ENCODE data around the gene KCNG4.
"Not testable (repeated sequence)": the region's sequence is repeated elsewhere in the genome, so short reads cannot be mapped to it uniquely, and the experiment has no call there.

KCNG4 gene

DNA sequence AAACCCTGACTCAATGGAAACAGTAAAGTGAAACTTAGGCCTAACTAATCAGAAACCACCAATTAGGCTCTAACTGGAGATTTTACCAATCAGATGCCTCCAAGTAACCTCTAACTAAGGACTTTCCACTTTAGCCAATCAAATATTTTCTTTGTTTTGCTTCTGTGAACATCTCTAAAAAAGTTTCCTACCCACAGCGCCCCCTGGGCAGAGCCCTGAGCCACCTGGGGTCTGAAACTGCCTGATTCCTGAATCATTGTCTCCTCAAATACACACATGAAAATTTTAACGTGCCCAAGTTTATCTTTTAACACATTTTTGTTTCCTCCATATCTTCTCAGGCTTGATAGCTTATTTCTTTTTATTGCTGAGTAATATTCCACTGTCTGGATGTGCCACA is 29.8 kb downstream of the KCNG4 start:
- TF ChIP-seq, protein P1, sequence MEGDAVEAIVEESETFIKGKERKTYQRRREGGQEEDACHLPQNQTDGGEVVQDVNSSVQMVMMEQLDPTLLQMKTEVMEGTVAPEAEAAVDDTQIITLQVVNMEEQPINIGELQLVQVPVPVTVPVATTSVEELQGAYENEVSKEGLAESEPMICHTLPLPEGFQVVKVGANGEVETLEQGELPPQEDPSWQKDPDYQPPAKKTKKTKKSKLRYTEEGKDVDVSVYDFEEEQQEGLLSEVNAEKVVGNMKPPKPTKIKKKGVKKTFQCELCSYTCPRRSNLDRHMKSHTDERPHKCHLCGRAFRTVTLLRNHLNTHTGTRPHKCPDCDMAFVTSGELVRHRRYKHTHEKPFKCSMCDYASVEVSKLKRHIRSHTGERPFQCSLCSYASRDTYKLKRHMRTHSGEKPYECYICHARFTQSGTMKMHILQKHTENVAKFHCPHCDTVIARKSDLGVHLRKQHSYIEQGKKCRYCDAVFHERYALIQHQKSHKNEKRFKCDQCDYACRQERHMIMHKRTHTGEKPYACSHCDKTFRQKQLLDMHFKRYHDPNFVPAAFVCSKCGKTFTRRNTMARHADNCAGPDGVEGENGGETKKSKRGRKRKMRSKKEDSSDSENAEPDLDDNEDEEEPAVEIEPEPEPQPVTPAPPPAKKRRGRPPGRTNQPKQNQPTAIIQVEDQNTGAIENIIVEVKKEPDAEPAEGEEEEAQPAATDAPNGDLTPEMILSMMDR (IDR thresholded peaks at IDR 0.05; ENCODE audit: unreplicated experiment in 3 of 3): no peak
- Mint-ChIP-seq H3K27me3 (ENCODE audit: low read depth) (peaks cover 5% of the 10 kb centered on the region), H3K4me3 (no peak overlapping the region), H3K27ac (no peak overlapping the region), H3K9me3 (peaks cover 2% of the 10 kb centered on the region), H3K4me1 (peaks cover 5% of the 10 kb centered on the region), H3K36me3 (ENCODE audit: low read depth) (no peaks in the 10 kb centered on the region)

DNA sequence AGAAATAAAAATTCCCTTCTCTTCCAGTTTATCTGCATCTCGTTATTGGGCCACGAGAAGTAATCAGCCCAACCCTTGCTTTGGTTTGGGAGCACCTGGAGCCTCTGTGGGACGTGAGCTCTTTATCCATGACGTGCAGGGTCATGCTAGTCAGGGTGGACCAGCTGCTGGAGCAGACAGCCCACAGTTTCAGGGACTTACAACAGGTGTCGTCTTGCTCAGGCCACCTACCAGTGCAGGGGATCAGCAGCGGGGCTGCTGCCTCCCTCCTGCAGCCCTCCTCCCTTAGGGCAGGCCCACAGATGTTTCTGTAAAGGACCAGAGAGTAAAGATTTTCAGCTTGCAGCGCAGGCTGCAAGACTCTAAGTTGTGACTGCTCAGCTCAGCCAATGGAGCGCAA is 31.9 kb downstream of the KCNG4 start:
- Mint-ChIP-seq H3K36me3 (ENCODE audit: low read depth) (no peaks in the 10 kb centered on the region), H3K4me1 (peaks cover 5% of the 10 kb centered on the region), H3K4me3 (no peak overlapping the region), H3K27ac (peak overlapping the region in 2 of 3 experiments; percentile 80 to 89), H3K27me3 (ENCODE audit: low read depth) (peaks cover 13% of the 10 kb centered on the region), H3K9me3 (peaks cover 2% of the 10 kb centered on the region)
- TF ChIP-seq, protein P1 (IDR thresholded peaks at IDR 0.05; ENCODE audit: unreplicated experiment in 3 of 3): no peak

DNA sequence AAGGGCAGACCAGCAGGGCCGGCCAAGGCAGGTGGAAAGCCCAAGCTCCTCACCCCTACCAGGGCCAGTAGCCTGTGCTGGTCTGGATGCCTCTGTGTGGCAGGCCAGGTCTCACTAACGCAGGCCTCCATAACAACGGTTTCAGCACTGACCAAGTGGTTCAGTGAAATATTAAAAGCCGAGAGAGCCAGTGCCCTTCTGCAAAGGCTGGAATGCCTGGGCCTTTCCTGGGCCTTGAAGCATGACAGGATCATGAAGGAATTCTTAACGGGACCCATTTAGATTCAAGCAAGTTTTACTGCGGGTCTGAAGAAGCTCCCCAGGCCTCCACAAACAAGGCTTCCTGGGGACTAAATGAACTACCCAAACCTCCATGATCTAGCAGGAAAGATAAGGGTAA is 32.6 kb downstream of the KCNG4 start:
- H3K36me3 Mint-ChIP-seq (ENCODE audit: low read depth): no peaks in the 10 kb centered on the region
- H3K27ac Mint-ChIP-seq: peak overlapping the region; percentile 79 to 89 (median 80)
- H3K4me1 Mint-ChIP-seq: peaks cover 5% of the 10 kb centered on the region
- no peak overlapping the region for H3K4me3 Mint-ChIP-seq
- H3K27me3 Mint-ChIP-seq (ENCODE audit: low read depth): peaks cover 10% of the 10 kb centered on the region
- TF ChIP-seq, protein P1 (IDR thresholded peaks at IDR 0.05; ENCODE audit: unreplicated experiment in 3 of 3): no peak
- peaks cover 2% of the 10 kb centered on the region for H3K9me3 Mint-ChIP-seq

DNA sequence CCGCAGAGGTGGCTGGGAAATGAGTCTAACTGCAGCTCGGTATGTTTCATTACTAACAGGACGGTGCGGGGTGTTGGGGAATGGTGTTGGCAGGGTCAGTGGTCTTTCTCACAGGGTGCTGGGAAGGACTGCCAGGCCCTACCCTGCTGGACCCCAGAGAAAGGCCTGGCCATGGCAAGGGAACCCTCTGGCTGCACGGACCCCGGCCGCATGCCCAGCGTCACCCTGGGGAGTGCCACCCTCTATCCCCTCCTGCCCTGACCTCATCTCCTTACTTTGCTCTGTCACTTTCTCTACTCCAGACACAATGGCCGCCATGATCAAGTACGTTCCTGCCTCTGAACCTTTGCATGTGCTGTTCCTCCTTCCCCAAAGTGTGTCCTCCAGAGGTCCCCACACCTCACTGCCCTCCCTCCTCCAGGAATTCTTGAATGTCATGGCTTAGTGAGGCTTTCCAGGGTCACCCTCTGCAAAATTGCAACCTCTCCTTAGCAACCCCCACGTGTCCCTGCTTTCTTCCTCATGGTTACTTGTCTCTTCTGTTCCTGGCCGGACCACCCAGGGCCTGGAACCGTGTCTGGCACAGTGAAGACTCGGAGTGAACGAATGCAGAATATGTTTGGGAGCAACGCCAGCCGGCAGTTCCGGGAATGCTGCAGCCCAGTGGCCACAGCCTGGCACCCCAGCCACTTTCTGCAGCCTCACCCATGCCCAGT is 33.7 kb downstream of the KCNG4 start:
- peaks cover 8% of the 10 kb centered on the region for H3K27me3 Mint-ChIP-seq (ENCODE audit: low read depth)
- peak overlapping the region in 1 of 3 experiments; percentile 80 for H3K27ac Mint-ChIP-seq
- no peaks in the 10 kb centered on the region for H3K36me3 Mint-ChIP-seq (ENCODE audit: low read depth)
- H3K9me3 Mint-ChIP-seq: peaks cover 2% of the 10 kb centered on the region
- H3K4me1 Mint-ChIP-seq: peaks cover 5% of the 10 kb centered on the region
- no peak overlapping the region for H3K4me3 Mint-ChIP-seq
- TF ChIP-seq, protein P1 (IDR thresholded peaks at IDR 0.05; ENCODE audit: unreplicated experiment in 3 of 3): no peak

DNA sequence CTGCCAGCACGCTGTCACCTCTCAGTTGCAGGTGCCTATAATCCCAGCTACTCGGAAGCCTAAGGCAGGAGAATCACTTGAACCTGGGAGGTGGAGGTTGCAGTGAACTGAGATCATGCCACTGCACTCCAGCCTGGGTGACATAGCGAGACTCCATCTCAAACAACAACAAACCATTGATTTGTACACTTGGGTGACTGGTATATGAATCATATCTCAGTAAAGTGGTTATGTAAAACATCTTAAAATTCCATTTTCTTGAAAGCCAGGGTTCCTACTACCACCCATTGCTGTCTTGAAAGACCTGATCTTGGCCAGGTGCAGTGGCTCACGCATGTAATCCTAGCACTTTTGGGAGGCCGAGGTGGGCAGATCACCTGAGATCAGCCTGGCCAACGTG is 34.7 kb downstream of the KCNG4 start:
- not testable (repeated sequence) for H3K36me3 Mint-ChIP-seq (ENCODE audit: low read depth); H3K27me3 Mint-ChIP-seq (ENCODE audit: low read depth); H3K4me3 Mint-ChIP-seq; H3K4me1 Mint-ChIP-seq; H3K27ac Mint-ChIP-seq; H3K9me3 Mint-ChIP-seq

DNA sequence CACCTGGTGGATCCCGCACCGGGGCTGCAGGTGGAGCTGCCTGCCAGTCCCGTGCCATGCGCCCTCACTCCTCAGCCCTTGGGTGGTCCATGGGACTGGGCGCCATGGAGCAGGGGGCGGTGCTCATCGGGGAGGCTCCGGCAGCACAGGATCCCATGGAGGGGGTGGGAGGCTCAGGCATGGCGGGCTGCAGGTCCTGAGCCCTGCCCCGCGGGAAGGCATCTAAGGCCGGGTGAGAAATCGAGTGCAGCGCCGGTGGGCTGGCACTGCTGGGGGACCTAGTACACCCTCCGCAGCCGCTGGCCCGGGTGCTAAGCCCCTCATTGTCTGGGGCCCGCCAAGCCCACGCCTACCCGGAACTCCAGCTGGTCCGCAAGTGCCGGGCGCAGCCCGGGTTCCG is 35.3 kb downstream of the KCNG4 start:
- not testable (repeated sequence) for H3K9me3 Mint-ChIP-seq; H3K27me3 Mint-ChIP-seq (ENCODE audit: low read depth); H3K27ac Mint-ChIP-seq; H3K36me3 Mint-ChIP-seq (ENCODE audit: low read depth); H3K4me3 Mint-ChIP-seq; H3K4me1 Mint-ChIP-seq

DNA sequence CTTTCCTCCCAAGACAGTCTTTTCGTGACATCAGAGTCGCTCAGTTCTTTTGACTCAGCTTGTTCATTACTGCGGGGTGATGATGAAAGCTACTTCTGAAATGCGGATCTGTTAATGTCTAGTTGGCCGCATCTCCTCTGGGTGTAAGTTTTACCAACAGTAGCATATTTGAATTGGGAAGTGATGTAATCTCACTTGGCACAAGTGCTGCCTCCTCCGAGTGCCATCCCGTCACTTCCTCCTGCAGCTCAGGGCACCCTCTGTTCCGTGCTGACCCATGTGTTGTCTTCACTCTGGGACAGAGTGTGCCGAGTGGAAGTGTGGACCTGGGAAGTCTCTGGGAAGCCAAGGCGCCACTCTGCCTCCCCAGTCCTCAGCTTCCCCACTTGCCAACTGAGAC is 40.0 kb downstream of the KCNG4 start:
- H3K27me3 Mint-ChIP-seq (ENCODE audit: low read depth): peaks cover 17% of the 10 kb centered on the region
- no peaks in the 10 kb centered on the region for H3K9me3 Mint-ChIP-seq
- no peak overlapping the region for H3K4me3 Mint-ChIP-seq
- H3K27ac Mint-ChIP-seq: no peak overlapping the region
- TF ChIP-seq, protein P1 (IDR thresholded peaks at IDR 0.05; ENCODE audit: unreplicated experiment in 3 of 3): no peak
- no peaks in the 10 kb centered on the region for H3K36me3 Mint-ChIP-seq (ENCODE audit: low read depth)
- H3K4me1 Mint-ChIP-seq: no peaks in the 10 kb centered on the region

All from nephron (organoid).